HG03280 (cell line): ENCODE results near the gene RARB.

Experiments
- ATAC-seq: cut with Tn5 transposase; IDR thresholded peaks from one replicate; pipeline ENCODE4 v1.9.1; 2021; ENCODE audit warnings: mild to moderate bottlenecking, moderate library complexity; ENCODE audit not compliant: unreplicated experiment

Gene RARB

DNA sequence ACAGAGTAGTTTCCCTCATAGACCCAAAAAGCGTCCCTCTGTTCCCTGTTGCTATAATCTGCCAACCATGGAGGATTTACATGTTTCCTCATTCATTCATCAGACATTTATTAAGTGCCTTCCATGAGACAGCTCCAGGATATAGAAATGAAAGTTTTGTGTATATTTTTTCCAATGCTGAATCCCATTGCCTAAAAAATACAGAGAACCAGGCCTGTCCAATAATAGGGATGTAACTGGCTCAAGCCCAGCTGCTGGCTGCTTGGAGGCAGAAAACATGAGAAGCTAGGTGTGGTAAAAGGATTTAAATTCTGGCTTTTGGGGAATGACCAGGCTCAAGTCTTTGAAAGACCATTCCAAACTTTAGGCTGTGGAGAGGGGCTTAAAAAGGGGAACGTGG, 41.5 kb downstream of the RARB start:
- no peak for ATAC-seq

DNA sequence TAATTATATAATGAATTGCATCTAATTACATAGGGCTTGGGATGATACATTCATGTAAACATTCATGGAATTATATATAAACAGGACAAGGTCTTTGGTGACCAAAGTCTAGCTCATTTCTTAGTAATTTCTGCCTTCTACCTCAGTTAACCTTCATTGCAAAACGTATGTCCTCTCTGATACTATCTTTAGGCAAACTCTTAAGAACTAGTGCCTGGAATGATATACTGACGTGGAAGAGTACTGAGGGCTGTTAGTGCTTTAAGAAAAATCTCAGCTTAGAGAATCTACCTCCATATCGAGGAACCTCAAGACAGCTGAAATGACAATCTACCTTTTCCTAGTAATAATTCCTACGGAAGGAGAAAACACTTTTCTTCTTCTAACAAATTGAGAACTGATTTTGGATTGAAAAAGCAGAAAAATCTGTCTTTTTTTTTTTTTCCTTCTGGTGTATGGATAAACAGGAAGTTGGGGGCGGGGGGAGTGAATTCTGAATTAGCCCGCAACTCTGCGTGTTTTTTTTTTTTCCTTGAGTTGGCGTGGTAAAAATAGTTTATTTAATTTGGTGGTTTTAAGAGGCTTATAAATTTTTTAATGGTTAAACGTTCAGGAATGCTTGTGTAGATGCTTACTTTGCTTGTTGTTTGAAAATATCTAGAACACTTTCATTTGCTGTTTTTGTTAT, 43.2 kb downstream of the RARB start:
- ATAC-seq = no peak

DNA sequence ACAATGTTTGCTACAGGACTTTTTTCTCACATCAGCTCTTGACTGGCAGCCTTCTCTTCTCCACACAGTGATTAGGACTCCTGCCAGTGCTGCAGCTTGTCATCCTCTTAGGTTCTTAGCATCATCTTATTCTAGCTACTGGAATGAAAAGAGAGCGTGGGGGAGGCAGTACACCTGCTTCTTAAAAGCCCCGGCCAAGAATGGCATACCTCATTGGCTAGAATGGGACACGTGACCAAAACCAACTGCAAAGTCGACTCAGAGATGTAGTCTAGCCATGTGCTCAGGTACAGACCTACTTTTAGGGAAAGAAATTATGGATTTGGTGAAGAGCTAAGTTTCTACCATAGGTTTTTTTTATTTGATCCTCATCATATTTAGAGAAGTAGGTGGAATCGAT, 44.1 kb downstream of the RARB start:
- ATAC-seq = no peak

DNA sequence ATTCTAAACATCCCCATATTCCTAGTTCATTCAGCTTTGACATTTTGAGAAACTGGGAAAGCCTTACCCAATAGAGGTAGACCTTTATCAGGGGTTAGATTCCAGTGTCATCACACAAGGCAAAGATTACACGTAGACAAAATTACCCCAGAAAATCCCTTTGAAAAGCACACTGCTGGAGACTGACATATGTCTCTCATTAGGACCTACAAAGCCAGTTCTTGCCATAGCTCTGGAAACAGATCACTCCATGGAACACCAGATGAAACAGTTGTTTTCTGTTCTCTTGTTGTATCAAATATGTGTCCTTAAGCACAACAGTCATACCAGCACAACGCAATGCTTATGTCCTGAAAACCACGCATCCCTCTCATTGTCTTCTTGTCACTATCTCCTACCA, 44.7 kb downstream of the RARB start:
- ATAC-seq = no peak

DNA sequence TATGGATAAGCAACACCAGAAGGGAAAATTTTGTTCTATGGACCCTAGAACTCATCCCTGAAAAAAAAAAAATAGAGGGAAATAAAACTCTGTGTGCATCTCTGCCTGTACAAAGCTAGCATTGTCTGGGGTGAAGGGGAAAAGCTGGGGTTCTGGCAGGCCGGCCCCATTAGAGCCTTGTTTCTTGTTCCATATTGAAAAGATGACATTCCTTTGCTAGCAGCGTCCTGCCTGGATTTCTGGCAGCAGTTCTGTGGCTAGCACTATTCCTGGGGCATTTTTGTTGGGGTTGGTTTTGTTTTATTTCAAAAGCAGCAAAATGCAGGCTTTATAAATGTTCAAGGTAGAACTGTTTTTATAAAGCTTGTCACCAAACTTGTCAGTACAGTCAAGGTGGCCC, 45.2 kb downstream of the RARB start:
- ATAC-seq = no peak

DNA sequence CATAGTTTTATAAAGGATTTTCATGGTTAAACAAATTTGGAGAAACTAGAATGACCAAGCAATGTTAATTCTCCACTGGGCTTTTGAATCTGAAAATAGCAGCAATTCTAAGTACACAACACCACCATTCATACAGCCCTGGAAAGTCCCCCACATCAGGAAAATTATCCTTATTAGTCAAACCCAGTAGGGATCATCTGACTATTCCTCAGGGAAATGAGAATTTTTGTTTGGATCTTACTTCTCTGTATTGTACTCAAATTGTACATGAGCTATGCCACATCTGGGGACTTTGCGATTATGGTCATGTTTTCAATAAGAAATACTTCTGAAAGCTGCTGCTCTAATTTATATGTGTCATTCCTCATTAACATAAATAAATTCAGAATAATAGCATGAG, 46.0 kb downstream of the RARB start:
- ATAC-seq = no peak

DNA sequence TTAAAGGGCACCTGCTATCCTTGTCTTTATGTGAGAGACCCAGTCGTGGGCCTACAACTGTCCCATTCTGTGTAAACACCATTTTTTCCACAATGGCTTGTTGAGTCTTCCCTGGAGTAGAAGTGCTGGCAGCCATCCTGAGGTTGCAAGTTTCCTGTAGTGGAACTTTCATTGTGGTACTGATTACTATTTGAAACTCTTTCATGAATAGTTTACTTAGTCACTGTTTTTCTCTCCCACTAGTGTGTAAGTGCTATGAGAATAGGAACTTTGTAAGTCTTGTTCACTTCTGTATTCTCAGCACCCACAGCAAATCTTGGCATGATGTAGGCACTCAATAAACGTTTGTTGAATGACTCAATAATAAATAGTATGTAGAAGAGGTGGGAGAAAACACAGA, 48.6 kb downstream of the RARB start:
- ATAC-seq = no peak

DNA sequence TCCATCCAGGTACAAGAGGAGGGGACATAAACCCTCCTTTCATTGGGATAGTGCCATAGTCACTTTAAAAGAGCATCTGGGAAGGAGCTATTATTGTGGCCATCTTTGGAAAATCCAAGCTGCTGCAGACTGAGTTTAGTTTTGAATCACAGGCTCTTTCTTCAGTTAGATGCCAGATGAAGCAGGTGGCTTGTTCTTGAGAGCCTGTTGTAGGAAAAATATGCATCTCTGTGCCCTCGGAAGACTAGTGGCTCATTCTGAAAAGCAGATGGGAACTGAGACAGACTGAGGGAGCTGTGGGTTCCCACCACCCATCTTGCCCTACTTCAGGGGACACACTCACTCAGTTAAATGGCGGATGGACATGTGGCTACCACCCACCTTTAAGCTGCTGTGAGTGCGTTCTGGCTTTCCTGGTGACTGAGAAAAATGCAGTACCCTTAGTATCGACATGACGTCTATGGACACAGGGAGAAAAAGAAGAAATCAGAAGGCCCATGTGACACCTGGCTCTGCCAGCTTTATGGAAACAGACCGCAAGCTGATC, 50.2 kb downstream of the RARB start:
- no peak for ATAC-seq

DNA sequence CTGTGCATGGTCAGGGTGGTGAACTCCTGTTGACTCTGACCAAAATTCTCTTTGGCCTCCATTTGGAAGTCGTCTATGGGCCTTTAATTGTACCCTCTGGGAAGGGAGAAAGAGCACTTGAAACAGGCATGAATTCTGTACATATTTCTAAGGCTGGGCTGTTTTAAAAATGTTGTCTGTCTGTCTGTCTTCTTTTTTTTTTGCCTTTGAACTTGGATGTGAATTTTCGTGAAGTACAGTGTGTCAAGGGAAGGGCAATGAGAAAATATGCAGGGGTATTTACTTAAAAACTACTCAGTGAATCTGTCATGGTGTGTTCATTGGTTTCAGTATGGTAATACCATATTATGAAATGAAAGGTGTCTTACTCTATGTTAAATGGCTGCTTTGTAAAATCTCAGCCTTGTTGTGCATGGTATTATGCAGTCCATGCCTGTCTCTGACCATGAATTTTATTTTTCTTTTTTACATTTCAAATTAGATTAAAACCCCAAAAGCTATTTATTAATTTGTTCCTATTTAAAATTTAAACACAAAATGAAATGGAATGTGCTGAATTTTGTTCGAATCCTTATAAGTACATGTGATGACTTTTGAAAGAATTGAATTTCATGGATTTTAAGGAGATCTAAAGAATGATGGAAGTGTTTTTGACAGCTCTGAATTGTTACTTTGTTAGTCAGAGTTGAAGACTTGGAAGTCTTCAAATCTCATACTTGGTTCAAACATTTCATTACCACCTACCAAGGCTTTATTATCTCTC, 51.1 kb downstream of the RARB start:
- ATAC-seq = no peak

DNA sequence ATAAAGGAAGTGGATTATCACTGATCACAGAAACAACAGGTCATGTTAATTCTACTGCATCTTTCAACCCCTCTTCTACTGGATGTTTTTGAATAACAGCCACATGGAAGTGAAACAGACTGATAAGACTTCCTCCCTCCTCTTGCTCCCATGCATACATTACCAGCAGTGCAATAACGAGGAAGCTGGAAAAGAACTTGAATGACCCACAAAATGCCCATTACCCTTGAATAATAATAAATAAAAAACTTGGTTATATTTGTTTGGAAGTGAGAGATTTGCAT, 51.6 kb downstream of the RARB start:
- no peak for ATAC-seq

DNA sequence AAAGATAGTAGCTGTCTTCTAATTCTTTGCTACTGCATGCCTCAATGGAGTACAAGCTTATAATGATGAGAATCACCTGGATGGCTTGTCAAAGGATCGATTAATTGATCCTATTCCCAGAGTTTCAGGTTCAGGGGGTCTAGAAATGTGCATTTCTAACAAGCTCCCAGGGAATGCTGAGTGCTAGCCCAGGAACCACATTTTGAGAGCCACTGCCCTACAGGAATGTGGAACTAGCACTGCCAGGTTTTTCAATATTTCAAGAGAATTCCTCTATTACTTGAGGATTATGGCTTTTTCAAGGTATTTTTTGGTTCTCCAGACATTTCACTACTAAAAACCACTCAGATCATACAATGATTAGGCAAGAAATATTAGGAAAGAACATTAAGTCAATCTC, 52.7 kb downstream of the RARB start:
- no peak for ATAC-seq

DNA sequence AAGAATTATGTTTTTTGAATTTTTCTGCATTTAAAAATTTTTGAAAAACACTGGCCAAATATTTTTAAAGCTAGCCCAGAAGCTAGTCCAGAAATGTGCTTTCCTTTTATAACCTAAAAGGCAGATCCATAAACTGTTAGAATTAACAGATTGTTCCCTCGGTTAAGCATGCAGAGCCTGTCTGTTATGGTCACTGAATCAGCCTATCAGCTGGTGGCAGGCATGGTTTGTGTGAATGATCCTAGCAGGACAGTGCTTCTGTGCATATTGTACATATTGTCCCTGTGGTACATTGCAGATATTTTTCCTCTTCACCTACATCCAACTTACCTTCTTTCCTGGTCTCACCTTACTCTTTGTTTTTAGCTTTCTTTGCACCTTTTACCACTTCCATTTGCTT, 53.3 kb downstream of the RARB start:
- ATAC-seq = no peak

DNA sequence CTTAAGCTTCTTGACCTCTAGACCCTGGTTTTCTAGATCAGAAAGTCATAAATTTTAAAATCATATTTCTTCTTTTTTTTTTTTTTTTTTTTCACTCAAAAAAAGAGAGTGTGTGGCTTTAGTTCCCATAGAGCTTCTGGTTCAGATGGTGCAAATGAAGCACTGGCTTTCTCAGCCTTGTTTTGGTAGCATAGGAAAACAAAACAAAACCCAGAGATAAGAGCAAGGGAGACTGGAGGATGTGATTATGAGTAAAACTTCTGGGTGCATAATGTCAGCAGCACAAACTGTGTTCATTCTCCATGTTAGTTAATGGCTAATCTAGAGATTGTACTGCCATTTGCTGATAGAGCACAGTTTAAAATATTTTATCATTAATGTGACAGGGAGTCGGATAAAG, 55.4 kb downstream of the RARB start:
- no peak for ATAC-seq

DNA sequence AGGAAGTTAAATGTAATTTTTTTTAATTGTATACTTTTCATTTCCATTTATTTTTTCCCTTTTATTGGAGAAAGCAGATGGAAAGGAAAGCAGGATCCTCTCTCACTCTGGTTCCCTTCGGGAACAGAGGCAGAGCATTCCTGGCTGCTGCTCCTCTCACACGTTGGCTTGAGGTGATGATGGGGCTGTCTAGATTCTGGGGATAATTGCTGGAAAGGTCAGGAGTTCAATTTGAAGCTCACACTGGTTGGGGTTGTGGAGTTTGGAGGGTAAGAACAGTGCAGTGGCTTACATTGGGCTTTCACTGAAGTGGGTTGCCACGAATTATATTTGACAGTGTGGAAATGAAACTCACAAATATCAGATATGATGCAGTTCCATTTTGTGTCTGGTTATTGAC, 57.6 kb downstream of the RARB start:
- ATAC-seq = no peak

DNA sequence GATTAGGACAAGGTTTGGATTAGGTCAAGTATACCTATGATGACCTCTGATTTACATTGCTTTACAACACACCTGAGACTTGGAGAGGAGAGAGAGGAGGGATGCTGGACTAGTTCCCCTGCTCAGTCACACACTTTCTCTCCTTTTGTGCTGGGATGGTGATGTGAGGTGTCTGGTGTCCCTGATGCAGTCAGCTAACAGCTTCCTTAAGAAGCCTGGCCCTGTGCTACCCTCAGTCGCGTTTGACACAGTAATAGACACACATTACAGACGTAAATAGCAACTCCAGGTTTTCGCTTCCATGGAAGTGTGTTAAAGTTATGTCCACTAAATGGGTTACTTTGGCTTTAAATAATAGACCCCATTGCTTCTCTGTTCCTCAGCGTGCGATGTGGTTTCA, 58.9 kb downstream of the RARB start:
- no peak for ATAC-seq

DNA sequence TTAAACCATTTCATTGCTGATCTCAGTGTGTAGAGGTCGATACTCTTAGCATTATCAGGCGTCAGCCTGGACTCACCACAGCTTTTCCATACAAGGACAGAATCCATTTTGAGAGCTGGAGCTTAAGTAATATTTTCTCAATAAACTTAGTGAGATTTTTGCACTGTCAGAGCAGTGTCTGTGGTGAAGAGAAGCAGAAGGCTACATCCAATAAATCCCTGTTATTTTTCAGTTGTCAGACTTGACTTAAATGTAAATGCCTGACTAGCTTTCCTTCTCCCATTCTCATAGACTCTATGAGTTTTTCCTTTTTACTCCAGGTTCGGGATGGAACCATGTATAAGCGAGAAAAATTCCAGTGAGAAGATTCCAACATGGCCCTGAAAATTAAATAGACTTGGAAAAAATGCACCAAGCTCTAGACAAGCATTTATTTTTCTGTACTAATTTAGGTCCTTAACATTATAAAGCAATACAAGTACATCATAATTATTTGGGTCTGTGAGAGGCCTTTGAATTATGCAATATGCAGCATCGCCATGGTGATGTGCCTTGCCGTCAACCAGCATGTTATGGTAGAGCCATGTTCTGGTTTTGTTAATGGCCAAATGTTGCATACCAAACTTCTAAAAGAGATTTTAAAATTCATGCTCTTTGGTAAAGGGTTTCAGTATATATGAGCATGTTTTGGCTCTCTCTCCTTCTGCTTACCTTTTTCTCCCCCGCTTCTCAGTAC, 62.0 kb downstream of the RARB start:
- no peak for ATAC-seq

DNA sequence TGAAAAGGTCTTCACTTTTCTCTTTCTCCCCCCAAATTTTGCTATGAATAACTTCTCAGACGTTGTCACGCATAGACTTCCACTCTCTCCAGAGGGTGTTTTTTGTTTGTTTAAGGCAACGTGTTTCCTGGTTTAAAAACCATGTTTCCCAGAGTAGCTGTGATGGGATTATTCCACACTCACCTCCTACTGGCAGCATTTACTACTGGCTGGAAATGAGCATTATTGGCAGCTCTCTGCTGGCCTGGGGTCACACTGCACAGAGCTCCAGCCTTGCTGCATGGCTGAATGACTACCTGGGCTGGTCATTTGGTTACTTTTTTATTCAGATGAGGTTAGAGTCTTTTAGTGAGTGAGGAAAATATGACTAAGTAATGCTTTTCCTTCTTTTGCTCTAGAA, 65.2 kb downstream of the RARB start:
- ATAC-seq = no peak

DNA sequence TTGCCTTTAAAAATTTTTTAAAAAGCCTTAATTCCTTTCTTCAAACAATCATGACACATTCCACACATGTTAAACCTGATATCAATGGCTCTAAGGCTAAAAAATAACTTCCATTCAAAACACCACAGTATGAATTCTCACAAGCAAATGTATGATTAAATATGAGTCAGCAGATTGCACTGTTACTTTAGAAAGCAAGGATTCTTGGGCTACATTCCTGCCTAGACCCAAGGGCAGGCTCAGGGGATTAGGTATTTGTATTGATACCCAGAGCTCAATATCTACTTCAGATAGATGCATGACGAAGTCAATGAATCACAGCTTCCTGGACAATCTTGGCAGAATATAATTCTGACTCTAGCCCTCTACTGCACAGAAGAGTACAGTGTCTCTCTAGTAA, 65.7 kb downstream of the RARB start:
- ATAC-seq = no peak

DNA sequence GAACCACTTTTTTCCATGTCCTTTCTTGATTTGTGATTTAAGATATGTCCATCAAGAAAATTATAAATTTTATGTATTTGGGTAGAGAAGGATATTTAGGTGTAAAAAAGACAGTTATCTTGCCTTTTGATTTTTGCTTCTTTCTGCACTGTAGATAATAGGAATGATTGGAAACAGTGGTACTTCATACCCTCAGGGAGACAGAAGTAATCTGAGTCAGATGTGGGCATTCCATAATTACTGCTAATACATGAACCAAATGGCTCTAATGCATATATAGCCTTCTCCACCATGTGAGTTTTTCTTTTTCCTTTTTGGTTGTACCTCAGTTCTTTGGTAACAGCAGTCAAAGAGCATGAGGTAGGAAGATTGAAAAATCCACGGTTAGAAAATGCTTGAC, 67.2 kb downstream of the RARB start:
- ATAC-seq = no peak

DNA sequence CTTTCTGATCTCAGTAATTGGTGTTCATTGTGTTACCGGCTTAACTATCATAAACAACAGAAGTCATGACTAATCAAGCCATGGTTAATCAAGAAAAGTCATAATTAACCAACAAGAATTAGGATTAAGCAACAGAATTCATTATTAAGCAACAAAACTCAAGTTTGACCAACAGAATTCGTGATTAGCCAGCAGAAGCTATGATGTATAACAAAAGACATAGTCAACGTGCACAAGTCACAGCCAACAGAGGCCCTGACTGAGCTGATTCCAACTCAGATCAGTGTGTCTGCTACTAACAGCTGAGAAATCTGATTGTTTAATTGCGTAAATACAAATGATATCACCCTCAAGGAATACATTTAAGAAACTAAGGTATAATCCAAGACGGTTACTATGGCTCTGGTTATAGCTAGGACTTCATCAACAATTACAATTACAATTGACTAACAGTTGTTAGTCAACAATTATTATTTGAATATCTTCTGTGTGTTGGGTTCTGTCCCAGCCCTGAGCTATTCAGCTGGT, 67.7 kb downstream of the RARB start:
- ATAC-seq = no peak

DNA sequence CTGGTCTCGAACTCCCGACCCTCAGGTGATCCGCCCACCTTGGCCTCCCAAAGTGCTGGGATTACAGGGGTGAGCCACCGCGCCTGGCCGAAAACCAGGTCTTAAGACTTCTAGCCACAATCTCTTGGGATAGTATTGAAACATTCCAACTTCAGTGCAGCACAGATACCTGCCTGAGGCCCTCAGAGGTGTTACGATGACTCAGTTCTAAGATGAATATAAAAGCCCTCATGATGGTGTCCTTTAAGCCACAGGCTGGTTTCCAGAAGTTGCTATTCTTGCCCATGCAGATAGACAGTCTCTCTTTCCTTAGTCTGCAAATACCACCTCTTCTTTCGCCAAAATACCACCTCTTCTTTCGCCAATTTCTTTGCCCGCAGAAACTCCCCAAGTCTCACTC, 69.0 kb downstream of the RARB start:
- no peak for ATAC-seq

DNA sequence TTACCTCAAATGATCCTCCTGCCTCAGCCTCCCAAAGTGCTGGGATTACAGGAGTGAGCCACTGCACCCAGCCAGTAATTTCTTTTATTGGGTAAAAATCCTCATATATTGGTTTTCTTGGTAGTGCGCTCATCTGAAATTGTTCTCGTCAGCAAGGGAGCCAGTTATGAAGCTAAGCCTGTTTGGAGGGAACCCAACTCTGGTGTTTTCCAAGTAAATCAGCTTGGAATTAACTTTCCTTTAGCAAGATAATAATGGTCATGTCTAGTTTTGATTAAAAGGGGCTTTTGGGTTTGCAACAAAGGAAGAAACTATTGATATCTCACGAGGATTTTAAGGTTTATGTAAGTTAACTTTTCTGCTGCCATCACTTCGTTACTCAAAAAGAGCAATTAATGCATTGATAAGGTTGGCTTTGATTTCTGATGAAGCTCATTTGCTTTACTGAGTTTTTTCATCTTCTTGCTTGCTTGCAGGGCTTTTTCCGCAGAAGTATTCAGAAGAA, 72.7 kb downstream of the RARB start:
- ATAC-seq = no peak
